ENCODE results near the gene CALCOCO2. TPM values are rescaled to one million over a fixed set of nuclear protein-coding genes. Genes with fewer than 3 reads are reported as not detected.

The CALCOCO2 gene
- total RNA-seq, 1 donor from 2014 or later: 56.6 TPM

DNA sequence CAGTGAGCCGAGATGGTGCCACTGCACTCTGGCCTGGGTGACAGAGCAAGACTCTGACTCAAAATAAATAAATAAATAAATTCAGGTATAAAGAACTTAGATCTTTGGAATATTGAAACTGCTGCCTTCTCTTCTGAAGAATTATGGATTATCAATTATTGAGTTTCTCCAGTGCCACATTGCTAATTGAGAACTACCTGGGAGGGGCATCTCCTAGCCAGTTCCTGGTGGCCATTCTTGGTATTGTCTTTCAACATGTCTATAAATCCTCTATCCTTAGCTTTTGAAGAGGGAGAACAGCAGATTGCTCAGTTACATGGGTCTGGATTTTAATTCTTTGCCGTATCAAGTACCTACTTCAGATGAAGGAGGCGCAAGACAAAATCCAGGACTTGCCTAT is 29.2 kb downstream of the CALCOCO2 start:
- no peaks in the 10 kb centered on the region for H3K27me3 Mint-ChIP-seq (ENCODE audit: low read depth)
- peaks cover 29% of the 10 kb centered on the region for H3K36me3 Mint-ChIP-seq
- TF ChIP-seq, protein P1, sequence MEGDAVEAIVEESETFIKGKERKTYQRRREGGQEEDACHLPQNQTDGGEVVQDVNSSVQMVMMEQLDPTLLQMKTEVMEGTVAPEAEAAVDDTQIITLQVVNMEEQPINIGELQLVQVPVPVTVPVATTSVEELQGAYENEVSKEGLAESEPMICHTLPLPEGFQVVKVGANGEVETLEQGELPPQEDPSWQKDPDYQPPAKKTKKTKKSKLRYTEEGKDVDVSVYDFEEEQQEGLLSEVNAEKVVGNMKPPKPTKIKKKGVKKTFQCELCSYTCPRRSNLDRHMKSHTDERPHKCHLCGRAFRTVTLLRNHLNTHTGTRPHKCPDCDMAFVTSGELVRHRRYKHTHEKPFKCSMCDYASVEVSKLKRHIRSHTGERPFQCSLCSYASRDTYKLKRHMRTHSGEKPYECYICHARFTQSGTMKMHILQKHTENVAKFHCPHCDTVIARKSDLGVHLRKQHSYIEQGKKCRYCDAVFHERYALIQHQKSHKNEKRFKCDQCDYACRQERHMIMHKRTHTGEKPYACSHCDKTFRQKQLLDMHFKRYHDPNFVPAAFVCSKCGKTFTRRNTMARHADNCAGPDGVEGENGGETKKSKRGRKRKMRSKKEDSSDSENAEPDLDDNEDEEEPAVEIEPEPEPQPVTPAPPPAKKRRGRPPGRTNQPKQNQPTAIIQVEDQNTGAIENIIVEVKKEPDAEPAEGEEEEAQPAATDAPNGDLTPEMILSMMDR (IDR thresholded peaks at IDR 0.05; ENCODE audit: unreplicated experiment): peak; percentile 62
- H3K4me3 Mint-ChIP-seq: no peak overlapping the region
- no peaks in the 10 kb centered on the region for H3K9me3 Mint-ChIP-seq
- H3K27ac Mint-ChIP-seq: no peak overlapping the region
- H3K4me1 Mint-ChIP-seq: no peaks in the 10 kb centered on the region
- no peak for DNase-seq (ENCODE audit: low spot score in 2 of 2, unreplicated experiment in 2 of 2)

DNA sequence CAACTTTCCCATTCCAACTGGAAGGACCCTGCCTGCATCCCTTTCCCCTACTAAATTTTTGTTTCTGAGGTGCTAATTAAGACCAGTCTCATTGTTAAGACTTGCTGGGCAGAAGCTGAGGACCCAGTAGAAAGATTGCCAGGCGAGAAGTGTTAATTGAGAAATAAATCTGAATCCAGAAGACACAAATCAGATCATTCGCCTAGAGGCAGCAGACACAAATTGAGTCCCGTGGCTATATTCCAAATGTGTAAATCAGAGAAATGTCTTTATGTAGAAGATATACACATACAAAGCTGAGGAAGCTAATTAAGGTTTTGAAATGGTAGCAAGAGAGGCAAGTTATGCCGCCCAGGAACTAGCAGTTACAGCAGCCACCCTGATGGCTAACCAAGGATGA is 29.6 kb downstream of the CALCOCO2 start:
- Mint-ChIP-seq H3K27ac (no peak overlapping the region), H3K4me1 (no peaks in the 10 kb centered on the region), H3K9me3 (no peaks in the 10 kb centered on the region), H3K36me3 (peaks cover 31% of the 10 kb centered on the region), H3K27me3 (ENCODE audit: low read depth) (no peaks in the 10 kb centered on the region), H3K4me3 (no peak overlapping the region)
- TF ChIP-seq, protein P1 (IDR thresholded peaks at IDR 0.05; ENCODE audit: unreplicated experiment): peak; percentile 12
- DNase-seq (ENCODE audit: low spot score in 2 of 2, unreplicated experiment in 2 of 2): no peak

DNA sequence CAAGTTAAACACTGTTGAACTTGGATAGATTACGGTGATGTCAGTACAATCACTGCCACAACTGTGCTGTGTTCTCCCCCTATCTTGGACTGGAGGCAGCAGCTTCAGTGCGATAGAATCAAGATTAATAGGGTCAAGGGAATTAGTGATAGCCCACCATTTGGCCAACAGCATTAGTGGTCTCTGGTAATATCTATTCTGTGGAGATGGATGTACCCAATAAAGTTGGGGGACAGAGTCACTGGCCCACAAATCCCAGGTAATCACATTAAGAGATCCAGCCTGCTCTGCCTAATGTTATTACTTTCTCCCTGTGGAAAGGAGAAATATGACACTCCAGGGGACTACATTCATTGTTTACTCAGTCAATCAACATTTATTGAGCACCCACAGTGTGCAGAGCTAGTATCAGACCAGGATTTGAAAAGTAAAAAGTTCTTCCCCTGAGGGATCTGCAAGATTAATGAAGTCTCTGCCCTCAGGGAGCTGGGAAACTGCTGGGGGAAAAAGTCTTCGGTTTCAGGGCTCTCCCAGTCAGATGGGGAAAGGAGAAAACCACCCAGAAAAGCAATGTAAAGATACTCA is 38.2 kb downstream of the CALCOCO2 start:
- TF ChIP-seq, protein P1 (IDR thresholded peaks at IDR 0.05; ENCODE audit: unreplicated experiment): no peak
- Mint-ChIP-seq H3K27ac (no peak overlapping the region), H3K4me1 (peaks cover 13% of the 10 kb centered on the region), H3K9me3 (no peaks in the 10 kb centered on the region), H3K27me3 (ENCODE audit: low read depth) (no peaks in the 10 kb centered on the region), H3K36me3 (peaks cover 14% of the 10 kb centered on the region), H3K4me3 (no peak overlapping the region)
- no peak for DNase-seq (ENCODE audit: low spot score in 2 of 2, unreplicated experiment in 2 of 2)

DNA sequence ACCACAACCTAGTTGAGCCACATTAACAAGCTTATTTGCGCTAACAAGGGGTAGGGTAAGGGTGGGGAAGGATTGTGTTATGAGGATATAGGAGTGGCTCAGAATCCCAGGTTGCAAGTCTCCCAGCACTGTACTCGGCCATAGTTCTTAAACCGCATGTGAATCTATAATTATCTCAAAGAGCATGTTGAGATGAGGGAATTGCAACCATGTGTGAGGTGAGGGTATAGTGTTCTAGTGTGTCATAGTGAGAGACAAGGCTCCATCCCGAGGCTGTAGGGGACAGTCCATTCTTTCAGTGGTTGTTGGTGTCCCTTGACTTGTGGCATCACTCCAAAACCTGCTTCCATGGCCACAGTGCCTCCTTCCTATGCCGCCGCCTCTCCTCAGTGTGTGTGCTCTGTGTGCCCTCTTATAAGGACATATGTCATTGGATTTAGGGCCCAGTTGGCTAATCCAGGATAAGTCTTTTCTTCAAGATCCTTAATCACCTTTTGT is 39.0 kb downstream of the CALCOCO2 start:
- Mint-ChIP-seq H3K27ac (no peak overlapping the region), H3K4me3 (no peak overlapping the region), H3K4me1 (peaks cover 15% of the 10 kb centered on the region), H3K9me3 (no peaks in the 10 kb centered on the region), H3K27me3 (ENCODE audit: low read depth) (peaks cover 1% of the 10 kb centered on the region), H3K36me3 (peaks cover 7% of the 10 kb centered on the region)
- TF ChIP-seq, protein P1 (IDR thresholded peaks at IDR 0.05; ENCODE audit: unreplicated experiment): no peak
- DNase-seq (ENCODE audit: low spot score in 2 of 2, unreplicated experiment in 2 of 2): no peak

DNA sequence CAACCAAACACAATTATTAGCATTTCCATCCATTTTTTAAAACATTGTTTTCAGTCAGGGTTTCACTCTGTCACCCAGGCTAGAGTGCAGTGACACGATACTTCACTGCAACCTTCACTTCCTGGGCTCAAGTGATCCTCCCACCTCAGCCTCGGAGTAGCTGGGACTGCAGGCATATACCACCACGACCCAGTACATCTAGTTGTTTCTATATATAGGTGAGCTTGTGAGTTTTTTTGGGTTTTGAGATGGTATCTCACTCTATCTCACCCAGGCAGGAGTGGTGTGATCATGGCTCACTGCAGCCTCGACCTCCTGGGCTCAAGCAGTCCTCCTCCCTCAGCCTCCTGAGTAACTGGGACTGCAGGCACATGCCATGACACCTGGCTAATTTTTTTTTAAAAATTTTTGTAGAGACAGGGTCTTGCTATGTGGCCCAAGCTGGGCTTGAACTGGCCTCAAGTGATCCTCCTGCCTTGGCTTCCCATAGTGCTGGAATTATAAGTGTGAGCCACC is 40.3 kb downstream of the CALCOCO2 start:
- Mint-ChIP-seq H3K36me3 (peaks cover 3% of the 10 kb centered on the region), H3K27me3 (ENCODE audit: low read depth) (peaks cover 5% of the 10 kb centered on the region), H3K27ac (no peak overlapping the region)

More for the DNA sequence above, 40.3 kb downstream of the CALCOCO2 start:
- no peak for DNase-seq (ENCODE audit: low spot score in 2 of 2, unreplicated experiment in 2 of 2)
- peaks cover 15% of the 10 kb centered on the region for H3K4me1 Mint-ChIP-seq
- no peak overlapping the region for H3K4me3 Mint-ChIP-seq
- TF ChIP-seq, protein P1 (IDR thresholded peaks at IDR 0.05; ENCODE audit: unreplicated experiment): no peak
- no peaks in the 10 kb centered on the region for H3K9me3 Mint-ChIP-seq
